Islet of Langerhans (tissue), 1 donor: ENCODE measurements around the gene SMIM38.

Experiments used
- FAIRE-seq: peaks from one replicate; lab custom pipeline; 2011; peaks lifted over from hg19 to GRCh38; lab: Jason Lieb, UNC

Gene SMIM38

DNA sequence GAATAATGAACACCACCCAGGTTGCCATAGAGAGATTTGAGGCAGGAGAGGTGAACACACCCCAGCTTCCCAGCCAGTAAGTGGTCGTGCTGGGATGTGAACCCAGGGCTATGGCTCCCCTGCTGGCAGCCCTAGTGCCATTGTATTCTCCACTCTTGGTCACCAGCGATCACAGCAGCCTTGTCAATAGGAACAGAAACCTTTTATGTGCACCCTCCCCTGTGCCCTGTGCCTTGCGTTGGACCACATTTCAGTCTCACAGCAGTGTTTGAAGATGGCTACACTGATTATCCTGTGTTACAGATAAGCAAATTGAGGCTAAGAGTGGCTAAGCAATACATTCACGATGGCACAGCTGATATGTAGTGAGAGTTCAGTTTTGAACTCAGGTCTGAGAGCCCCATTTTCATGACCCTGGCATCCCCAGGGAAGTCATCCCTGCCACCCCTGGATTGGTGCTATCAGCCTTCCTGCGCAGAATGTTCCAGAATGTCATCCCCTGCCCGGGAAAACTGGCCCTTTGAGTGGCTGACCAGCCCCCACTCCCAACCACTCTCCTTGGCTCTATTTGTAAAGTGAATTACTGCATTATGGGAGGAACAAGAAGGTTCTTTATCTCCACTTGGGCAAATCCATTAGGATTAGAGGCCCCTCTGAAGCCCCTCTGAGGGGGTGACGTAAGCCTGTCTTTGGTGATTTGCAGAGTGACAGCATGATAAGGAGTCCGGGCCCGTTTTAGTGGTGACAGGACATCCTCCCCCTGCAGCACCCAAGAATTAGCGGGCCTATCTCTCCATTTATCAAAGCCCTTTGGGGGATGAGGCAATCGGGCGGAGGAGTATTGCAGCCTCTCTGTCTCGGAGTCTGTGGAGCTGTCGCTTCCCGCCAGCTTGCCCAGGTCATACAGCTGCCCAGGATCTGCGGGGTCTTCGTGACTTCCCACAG is 30.9 kb downstream of the SMIM38 start:
- no peak for FAIRE-seq

DNA sequence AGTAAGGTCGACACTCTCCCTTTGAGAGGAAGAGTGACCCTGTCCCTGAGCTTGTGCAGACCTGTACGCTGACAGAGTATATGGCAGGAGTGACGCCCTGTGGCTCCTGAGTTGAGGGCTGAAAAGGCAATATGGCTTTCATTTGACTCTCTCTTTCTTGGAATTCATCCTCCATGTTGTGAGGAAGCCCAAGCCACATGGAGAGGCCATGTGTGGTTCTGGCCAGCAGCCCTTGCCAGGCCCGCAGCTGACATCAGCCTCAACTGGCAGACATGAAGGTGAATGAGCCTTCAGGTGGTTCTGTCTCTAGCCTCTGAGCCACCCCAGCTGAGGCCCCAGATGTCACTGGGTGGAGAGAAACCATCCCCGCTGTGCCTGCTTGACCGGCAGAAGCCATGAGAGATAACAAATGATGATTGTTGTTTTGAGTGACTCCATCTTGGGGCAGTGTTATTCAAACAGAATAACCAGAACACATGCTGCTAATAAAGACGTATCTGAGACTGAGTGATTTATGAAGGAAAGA is 31.9 kb downstream of the SMIM38 start:
- no peak for FAIRE-seq

DNA sequence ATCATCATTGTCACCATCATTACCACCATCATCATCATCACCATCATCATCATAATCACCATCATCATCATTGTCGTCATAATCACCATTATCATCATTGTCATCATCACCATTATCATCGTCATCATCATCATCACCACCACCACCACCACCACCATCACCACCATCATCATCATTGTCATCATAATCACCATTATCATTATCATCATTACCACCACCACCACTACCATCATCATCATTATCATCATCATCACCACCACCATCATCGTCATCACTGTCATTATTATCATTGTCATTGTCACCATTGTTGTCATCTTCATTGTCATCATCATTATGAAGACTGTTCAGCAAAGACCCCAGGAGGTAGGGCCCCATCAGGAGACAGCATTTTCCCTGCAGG is 33.3 kb downstream of the SMIM38 start:
- no peak for FAIRE-seq

DNA sequence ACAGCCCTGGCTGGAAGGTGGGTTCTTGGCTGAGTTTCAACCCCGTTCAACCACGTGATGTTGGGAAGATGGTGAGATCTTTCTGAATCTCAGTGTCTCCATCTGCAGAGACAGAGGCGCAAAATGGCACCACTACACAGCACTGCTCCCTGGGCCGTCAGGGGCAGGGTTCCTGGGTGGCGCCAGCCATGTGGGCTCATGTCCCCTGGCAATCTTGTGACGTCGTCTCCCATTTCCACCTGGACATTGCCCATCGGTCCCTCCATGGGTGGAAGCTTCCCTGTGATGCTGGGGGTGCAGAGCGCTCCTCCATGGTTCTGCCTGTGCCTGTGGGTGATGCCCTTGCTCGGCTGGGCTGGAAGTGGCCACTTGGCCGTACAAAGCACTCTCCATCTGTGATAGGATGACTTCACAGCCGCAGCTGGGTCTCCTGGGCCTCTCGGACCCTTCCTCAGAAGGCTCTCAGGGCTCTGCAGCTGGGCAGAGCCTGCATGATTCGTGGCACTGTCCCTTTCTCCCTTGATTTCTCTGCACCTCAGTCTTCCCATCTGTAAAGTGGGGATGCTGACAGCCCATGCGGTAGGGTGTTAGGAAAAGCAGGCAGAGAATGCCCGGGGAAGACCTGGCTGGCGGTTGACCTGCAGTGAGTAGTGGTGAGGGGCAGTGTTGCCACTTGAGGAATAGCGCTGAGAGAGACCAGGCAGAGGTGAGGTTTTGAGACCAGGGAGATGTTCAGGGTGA is 35.2 kb downstream of the SMIM38 start:
- no peak for FAIRE-seq

DNA sequence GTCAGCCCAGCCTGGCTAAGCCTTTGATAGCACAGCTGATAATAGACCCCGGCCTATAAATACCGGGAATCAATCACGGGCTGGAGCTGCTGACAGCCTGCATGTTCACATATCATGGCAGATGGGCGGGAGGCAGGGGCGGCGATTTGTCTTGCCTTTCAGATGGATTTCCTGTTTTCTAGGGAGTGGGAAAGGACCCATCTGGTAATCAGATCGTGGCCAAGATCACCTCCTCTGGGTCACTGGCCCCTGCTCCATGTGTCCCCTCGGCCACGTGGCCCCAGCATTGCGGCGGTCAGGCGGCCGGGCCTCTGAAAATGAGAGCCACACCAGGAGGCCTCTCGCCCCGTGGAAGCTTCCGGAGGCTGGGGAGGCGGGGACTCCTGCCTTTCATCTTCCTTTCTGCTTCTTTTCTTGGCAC is 36.6 kb downstream of the SMIM38 start:
- no peak for FAIRE-seq

DNA sequence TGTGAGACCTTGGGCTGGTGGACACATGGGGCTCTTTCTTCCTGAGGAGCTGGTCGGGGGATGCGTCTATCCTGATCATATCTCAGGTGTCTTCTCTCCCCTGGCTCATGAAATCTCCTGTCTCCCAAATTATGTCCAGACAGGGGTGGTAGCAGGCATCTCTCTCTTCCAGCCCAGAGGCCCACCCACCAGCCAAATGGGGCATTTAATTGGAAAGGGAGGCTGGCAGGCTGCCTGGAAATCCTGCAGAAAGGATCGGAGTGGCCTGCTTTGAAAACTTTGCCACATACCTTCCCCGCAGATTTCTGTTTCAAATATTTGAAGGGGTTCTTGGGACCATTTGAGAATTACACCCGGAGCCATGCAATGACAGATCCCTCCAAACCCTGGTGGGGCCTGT is 37.4 kb downstream of the SMIM38 start:
- no peak for FAIRE-seq

DNA sequence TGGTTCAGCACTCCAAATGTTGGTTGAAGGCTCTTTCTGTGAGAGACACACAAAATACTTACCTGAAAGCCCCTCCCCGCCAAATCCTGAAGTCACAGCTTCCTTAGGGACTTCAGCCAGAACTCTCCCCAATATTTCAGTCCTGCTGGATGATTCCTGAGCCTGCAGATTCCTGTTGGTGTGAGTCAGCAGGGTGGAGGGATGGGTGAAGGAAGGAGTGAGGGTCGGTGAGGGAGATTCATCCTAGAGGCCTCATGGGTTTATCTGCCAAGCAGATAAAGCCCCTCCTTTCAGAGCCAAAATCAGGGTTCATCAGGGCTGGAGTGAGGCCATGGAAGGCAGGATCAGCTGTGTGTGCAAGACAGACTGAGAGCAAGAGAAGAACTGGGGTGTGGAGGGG is 37.9 kb downstream of the SMIM38 start:
- FAIRE-seq: no peak

DNA sequence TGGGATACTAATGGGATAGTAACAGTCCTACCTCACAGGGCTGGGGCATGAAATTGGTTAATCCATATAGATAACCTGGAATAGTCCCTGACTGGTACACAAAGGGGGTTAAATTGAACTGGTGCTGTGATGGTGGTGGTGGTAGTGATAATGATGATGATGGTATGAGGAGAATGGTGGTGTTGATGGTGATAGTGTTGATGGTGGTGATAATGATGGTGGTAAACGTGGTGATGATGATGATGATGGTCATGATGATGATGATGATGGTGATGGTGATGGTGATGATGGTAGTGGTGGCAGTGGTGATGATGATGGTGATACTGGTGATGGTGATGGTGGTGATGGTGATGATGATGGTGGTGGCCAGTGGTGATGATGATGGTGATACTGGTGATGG is 38.7 kb downstream of the SMIM38 start:
- no peak for FAIRE-seq

DNA sequence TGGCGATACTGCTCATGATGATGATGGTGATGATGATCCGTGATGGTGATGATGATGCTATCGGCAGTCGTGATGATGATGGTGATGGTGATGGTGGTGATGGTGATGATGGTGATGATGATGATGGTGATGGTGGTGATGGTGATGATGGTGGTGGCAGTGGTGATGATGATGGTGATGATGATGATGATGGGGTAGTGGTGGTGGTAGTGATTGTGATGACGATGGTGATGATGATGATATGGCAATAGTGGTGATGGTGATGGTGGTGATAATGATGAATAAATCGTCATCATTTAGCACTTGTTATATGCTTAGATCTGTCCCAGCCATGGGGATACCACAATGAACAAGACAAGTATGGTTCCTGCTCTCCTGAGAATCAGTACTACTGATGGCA is 39.2 kb downstream of the SMIM38 start:
- no peak for FAIRE-seq

DNA sequence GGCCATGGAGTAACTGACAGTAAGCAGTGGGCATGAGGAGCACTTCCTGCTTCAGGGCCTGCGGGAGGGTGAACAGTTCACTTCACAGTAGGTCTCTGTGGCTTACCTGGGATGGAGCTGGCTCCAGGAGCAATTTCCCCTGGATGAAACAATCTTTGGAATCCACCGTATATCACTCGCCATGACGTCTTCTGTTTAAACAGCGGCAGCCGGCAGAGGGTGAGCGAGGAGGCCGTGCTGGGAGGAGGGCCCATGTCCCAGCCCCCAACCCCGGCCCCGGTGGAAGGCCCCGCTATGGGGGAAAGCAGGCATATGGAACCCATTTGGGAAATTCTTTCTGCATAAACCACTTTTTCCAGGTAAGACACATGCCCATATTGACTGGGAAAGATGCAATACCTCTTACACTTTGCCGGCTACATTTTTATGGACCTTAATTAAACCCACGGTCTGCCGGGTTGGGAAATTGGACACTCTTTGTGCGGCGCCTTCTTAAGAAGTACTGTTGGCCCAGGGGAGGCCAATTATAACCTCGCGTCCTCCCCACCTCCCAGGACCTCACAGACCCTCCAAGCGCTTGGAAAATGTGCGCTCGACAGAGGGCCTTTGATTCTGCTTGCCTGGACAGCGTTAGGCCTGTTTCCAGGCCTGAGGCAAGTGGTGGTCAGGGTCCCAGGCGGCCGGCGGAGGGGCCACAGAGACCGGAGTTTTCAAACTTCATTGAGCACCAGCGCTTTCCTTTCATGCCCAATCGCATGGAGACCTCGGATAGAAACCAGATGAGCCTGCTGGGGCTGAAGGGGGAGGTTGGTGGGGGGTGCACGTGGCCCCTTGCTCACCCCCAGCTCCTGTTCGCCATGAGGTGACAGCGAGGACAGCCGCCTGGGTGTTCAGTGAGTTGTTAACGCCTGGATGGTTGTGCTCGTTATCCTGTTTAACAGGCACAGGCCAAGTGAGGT is 40.4 kb downstream of the SMIM38 start:
- FAIRE-seq: no peak

DNA sequence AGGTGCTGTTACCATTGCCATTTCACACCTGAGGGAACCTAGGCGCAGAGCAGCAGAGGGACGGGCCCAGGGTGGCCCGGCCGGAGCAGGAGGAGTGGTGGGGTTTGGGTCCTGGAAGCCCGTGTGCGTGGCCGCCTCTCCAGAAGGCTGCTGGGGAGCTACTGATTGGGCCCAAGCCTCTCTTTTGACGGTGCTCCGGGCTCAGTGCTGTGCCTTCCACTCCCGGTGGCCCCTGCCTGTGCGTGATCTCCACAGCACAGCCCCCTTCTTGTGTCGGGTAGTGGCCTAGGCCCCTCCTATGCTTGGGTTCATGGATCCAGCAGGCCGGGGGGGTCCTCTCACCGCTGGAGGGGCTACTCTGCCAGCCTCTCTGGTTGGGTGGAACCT is 41.0 kb downstream of the SMIM38 start:
- FAIRE-seq: no peak

DNA sequence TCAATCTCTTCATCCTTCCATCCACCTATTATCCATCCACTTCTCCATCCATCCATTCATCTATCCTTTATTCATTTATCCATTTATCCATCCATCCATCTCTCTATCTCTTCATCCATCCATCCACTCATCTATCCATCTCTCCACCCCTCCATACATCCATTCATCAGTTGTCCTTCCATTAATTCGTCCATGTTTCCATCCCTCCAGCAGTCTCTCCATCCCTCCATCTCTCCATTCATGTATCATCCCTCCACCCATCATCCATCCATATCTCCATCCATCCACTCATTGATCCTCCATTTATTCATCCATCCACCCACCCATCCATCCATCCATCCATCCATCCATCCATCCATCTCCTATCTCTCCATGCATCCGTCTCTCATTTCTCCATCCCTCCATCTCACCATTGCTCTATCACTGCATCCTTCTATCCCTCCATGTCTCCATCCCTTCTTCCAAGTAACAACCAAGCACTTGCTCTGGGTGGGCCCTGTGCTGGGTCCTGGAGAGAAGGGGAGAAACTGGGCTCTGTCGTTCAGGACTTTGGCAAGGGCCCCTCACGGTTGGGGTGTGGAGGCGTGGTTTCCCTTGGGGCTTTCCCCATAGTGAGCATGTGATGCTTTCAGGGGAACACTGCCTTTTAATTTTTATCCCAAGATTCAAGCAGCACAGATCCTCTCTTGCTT is 43.3 kb downstream of the SMIM38 start:
- FAIRE-seq: no peak

DNA sequence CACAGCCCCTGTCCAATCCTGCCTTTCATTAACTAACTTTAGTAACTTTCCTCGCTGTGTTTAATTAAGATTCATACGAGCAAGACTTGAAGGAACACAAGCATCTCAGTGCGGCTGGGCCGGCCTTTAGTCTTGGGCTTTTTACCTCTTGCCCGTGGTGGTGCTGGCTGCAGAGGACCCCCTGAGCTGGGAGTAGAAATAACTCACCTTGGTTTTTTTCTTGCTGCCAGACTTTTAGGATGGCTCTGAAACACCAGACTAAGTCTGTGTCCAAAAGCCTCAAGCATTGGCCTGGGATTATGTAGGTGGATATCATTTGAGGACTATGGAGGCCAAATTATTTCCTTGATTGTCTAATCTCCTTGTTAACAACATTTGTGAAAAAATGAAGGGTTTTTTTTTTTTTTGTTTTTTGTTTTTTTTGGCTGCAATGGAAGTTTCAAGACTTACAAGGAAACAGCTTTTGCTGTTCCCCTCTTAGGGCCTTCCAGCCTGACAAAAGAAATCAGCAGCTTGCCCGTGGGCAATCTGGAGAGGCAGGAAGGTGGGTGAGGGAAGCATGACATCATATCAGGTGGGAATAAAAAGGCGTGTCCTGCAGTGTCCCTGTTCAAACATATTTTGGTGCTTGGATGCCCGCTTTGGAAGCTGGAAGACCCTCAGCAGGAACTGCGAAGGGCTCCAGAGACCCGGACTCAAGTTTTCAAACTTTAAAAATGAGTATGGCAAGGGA is 44.0 kb downstream of the SMIM38 start:
- FAIRE-seq: no peak

DNA sequence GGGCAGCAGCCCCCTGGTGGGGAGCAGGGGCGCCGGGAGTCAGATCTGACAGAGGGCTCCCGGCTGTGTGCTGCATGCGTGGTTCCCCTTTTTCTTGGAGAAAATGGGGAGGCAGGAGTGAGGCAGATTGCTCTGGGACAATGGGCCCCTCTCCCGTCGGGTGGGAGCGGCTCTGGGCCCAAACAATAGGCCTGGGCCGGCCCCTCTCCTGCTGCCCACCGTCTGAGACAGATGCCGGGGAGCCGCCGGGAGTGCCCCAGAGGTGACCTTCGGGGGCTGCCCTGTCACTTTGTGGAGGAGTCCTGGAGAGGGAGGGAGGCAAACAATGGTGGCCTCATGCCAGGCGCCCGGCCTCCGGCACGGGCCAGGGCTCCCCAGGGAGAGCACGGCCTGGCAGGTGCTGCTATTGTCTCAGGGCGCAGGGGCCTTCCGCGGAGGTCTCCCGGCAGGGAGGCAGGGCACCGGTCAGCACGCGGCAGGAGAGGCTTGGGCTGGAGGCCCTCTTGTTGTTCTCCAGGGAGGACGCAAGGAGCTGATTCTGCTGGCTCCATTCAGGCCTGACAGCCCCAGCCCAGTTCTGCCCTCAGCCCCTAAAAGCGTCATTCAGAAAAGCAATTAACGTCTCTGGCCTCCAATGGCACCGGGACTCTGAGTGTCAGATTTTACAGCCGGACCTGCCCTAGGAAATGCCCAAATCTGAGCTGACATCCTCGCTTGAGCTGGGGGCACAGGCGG is 44.8 kb downstream of the SMIM38 start:
- FAIRE-seq: no peak

DNA sequence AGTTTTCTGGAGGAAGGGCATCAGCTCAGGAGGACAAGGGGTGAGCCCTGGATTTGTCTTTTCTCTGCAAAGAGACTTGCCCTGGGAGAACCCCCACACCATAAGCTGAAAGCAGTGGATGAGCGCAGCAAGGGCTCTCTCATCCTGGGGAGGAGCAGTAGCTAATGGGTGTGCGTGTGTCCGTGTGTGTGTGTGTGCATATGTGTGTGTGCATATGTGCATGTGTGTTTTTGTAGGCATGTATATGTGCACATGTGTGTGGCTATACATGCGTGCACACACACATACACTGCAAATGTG is 45.3 kb downstream of the SMIM38 start:
- FAIRE-seq: no peak

DNA sequence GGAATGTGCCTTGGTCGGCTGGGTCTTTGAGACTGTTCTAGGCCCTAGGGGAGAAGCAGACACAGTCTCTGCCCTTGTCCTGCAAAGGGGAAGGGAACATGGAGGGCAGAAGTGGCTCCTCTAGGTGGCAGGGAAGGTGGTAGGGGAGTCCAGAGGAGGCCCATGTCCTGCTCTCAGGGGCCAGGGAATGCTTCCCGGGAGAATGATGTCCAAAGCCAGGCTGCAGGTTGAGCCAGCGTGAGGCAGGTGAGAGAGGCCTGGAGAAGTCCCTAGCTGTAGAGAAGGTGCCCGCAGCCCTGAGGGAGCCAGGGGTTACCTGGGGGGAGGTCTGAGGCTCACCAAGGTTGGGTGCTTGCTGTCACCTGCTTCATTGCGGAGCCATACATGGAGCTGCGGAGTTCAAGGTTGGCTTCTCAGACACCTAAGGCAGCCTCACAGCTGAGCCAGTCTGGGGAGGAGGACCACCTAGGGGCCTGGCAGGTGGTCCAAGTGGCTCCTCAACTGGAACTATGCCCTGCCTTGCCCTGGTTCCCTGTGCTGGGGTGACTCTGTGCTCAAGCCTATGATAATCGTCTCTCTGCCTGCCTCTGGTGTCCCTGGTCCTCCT is 46.1 kb downstream of the SMIM38 start:
- no peak for FAIRE-seq

DNA sequence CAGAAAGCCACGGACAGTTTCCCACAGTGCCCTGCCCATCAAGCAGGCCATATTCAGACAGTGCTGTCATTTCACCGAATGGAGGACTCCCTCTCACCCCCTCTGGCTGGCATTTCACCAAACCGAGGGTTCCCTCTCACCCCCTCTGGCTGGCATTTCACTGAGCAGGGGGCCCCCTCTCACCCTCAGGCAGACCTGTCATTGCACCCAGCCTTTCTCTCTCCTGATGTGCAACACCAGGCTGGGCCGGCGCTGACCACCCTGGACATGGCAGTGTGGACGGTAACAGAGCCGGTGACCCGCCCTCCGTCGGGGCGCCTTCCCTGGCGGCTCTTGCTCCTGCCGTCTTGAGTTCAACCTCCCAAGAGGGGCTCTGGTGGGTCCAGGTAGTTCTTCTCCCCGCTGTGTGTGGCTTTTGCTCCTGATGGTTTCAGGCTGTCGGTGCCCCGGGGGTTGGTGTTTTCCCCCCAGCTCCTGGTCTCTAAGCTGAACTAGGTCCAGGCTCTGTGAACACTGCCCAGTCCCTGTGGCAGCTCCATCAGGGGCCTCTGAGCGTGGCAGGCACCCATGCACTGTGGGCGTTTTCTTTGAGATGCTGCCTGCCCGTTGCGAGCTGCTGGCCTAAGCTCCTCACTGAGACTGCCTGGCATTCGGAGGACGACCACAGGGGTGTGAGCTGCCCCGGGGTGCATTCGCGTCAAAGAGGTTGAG is 46.9 kb downstream of the SMIM38 start:
- no peak for FAIRE-seq

DNA sequence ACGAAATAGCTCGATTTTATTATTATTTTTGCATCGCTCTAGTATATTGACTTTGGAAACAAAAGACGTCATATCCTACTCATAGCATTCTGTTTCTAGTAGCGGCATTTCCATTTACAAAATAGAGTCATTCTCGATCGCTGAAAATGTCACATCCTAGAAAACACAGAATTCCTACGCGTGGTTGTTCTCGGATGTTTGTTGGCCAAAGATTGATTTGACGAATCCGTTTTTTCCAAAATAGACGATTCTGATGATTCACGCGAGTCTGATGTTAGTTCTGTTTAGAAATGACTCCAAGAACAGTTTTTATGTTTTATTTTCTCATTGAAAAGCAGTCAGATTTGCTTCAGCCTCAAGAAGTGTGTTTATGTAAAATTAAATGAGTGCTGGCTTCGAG is 47.6 kb downstream of the SMIM38 start:
- FAIRE-seq: no peak

DNA sequence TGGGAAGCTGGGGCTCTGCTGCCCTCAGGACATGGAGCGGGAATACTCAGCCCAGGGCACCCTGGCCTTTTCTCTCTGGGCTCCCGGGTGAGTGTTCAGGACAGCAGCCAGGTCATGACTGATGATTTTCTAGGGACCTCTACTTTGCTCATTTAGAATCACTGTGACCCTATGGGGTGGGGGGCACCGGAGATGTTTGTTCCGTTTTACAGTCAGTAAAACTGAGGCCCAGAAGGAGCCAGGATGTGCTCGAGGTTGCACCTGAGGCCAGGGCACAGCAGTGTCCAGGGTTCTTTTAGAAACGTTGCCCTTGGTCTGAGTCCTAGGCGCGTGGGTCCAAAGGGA is 48.1 kb downstream of the SMIM38 start:
- FAIRE-seq: no peak
